Erythroblast (primary cell): Measurements from ENCODE around the gene TAOK1.

Experiments
- GATA1 ChIP-seq: IDR thresholded peaks from 2 replicates; pipeline ENCODE4 v1.6.1; 2011; ENCODE audit warnings: low read depth, mild to moderate bottlenecking, control low read depth, low read length, moderate library complexity
- POLR2A ChIP-seq: IDR thresholded peaks from 2 replicates; pipeline ENCODE4 v1.6.1; 2011; ENCODE audit warnings: mild to moderate bottlenecking, low read length

DNA sequence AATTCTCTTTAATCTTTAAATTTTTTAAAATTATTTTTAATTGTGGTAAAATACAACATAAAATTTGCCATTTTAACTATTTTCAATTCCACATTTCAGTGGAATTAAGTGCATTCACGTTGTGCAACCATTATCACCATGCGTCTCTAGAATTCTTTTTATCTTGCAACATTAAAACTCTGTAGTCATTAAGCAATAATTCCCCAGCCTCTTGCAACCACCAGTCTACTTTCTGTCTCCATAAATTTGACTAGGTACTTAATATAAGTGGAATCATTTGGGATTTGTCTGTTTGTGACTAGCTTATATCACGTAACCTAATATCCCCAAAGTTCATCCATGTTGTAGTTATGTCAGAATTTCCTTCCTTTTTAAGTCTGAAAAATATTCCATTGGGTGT, 79.1 kb downstream of the TAOK1 start:
- no peak for TF ChIP-seq POLR2A
- no peak for TF ChIP-seq GATA1
